Inflammatory macrophage treated with lipopolysaccharide for 1 hour (primary cell): ENCODE measurements around the gene CAMK1D.

ENCODE experiments used
- DNase-seq, 2 donors: peaks; one replicate each; pipeline ENCODE4 v3.0.0-alpha.2; 2020 to 2022

Gene CAMK1D

GRCh38 chr10:12500381-12501303 lies 151.3 kb downstream of the CAMK1D start:
- peak; percentile 46 to 49 for DNase-seq

- no peak for DNase-seq
Measured at GRCh38 chr10:12501324-12501723, 152.0 kb downstream of the CAMK1D start.

- no peak for DNase-seq
Measured at GRCh38 chr10:12501841-12502525, 152.6 kb downstream of the CAMK1D start.

GRCh38 chr10:12502526-12503274 lies 153.4 kb downstream of the CAMK1D start:
- no peak for DNase-seq

GRCh38 chr10:12503311-12503710 lies 154.0 kb downstream of the CAMK1D start:
- no peak for DNase-seq

- DNase-seq, result no peak
Measured at GRCh38 chr10:12504176-12504575, 154.8 kb downstream of the CAMK1D start.

GRCh38 chr10:12504628-12505027 lies 155.3 kb downstream of the CAMK1D start:
- no peak for DNase-seq

GRCh38 chr10:12505683-12506082 lies 156.3 kb downstream of the CAMK1D start:
- no peak for DNase-seq

- DNase-seq, result peak; percentile 9 to 21
Measured at GRCh38 chr10:12507165-12507850, 158.0 kb downstream of the CAMK1D start.

- no peak for DNase-seq
Measured at GRCh38 chr10:12508165-12508564, 158.8 kb downstream of the CAMK1D start.

- no peak for DNase-seq
Measured at GRCh38 chr10:12509016-12509793, 159.9 kb downstream of the CAMK1D start.

- DNase-seq, result no peak
Measured at GRCh38 chr10:12509794-12510100, 160.4 kb downstream of the CAMK1D start.

GRCh38 chr10:12510501-12510941 lies 161.2 kb downstream of the CAMK1D start:
- DNase-seq, result peak; percentile 6 to 17

GRCh38 chr10:12510984-12511383 lies 161.6 kb downstream of the CAMK1D start:
- DNase-seq, result no peak

GRCh38 chr10:12511651-12512050 lies 162.3 kb downstream of the CAMK1D start:
- DNase-seq, result no peak

- DNase-seq, result no peak
Measured at GRCh38 chr10:12512332-12513002, 163.1 kb downstream of the CAMK1D start.

- no peak for DNase-seq
Measured at GRCh38 chr10:12513003-12513365, 163.6 kb downstream of the CAMK1D start.

- DNase-seq, result no peak
Measured at GRCh38 chr10:12513775-12514673, 164.7 kb downstream of the CAMK1D start.

GRCh38 chr10:12518024-12518423 lies 168.7 kb downstream of the CAMK1D start:
- no peak for DNase-seq

- DNase-seq, result no peak
Measured at GRCh38 chr10:12521423-12521822, 172.1 kb downstream of the CAMK1D start.
